NCI-H1436 (cell line): ENCODE measurements around the gene TEFM.
A peak's percentile ranks its signal among the peaks of the same experiment; 100 is the strongest.
"Not testable (repeated sequence)": the region's sequence is repeated elsewhere in the genome, so short reads cannot be mapped to it uniquely, and the experiment has no call there.

Source experiments
- DNase-seq: peaks from one replicate; lab custom pipeline; 2025; lab: John Stamatoyannopoulos, UW

The TEFM gene, protein sequence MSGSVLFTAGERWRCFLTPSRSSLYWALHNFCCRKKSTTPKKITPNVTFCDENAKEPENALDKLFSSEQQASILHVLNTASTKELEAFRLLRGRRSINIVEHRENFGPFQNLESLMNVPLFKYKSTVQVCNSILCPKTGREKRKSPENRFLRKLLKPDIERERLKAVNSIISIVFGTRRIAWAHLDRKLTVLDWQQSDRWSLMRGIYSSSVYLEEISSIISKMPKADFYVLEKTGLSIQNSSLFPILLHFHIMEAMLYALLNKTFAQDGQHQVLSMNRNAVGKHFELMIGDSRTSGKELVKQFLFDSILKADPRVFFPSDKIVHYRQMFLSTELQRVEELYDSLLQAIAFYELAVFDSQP

DNA sequence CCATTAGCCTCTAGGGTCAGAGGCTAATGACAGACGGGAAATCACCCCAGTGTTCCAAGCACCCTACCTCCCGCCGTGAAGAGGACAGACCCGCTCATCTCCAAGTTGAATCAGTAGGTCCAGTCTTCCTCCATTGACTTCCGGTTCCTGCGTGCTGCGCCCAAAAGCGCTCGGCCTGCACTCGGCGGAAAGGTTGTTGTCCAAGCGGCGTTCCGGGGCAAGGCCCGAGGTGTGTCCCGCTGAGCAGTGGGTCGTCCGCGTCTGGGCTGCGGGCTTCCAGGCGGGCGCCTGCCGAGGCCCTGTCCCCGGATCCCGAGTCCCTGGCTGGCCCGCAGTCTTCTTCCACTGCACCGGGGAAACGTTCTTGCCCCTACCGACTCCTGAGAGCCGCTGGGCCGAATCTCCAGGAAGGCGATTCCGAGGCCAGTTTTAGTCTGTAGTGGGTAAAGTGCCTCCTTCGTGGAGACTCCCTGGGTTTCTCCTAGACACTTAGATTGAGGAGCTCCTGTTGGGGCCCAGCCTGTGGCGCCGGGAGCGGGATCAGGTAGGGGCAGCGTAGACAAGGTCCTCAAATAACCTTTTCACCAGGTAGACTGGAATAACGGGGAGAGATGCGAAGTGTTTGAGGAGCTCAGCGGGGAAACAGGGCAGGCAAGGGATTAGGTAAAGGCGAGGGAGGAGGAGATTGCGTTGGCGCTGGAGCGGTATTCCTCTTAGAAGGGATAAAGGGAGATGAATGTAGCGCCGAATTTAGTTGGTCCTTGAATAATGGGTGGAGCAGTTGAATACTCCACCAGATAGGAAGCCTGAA lies at the start of gene TEFM:
Gene TEFM, minus strand, starts transcription at position 138 of the 811 bp plus-strand sequence. Its CDS starts 40 bp downstream, at position 98.
- DNase-seq = peak; percentile 87

DNA sequence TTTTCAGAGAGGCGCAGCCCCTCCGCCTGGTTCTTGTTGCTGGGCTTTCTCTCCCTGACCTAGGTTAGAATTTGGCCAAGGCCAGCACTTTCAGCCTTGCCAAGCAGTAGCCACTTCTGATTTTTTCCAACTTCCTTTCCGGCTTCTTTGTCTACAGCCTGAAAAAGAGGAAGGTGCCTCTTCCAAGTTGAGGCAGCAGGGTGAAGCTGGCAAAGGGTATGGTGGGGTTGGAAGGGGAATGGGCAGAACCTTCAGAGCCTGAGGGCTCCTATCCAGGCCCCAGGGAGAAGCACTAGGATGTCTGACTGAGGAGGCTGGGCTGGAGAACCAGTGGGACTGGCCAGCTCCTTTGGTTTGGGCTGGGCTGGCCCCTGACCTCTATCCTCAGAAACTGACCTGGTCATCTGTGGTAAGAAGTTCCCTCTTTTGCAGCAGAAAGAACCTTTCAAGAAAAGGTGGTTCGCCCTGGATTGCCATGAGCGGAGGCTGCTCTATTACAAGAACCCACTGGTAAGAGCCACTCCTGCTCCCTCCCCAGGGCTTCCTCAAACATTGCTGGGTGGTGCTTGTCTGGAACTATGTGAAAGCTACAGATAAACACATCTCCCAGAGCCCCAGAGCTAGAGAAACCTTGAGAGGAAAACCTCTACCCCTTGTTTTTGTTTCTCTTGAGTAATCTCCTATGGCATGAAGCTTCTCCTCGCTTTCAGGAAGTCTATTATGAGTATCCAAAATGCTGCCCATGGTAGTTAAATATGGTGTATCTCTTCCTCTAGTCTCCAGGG lies 48.2 kb upstream of the TEFM start:
- DNase-seq = no peak

DNA sequence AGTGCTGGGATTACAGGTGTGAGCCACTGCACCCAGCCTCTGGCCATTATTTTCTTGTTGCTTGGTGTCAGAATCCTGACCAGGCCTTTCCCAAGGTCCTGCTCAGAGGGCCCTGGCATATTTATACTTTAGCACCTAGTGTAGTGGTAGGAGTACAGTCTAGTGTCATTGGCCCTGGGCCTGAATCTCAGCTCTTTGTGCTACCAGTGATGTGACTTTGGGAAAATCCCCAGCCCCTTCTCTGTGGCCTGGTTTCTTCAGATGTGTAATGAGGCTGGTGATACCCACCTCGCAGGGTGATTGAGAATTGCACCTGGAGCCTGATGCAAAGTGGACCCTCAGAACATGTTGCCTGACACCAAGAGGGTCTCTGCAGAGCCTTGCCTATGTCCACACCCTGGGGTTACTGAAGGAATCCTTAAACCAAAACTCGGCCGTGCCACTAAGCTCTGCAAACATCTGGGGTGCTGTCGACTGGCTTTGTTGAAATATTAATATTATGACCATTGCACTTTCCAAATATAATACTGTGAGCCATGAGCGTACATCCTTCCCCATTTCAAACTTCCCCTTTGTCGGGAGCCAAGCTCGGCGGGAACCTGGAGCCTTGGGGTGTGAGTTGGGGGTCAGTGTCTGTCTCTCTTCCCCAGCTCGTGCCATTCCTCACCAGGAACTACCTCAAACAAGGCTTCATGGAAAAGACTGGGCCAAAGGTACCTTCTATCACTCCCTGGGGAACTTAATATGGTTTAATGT lies 46.8 kb upstream of the TEFM start:
- DNase-seq = no peak

DNA sequence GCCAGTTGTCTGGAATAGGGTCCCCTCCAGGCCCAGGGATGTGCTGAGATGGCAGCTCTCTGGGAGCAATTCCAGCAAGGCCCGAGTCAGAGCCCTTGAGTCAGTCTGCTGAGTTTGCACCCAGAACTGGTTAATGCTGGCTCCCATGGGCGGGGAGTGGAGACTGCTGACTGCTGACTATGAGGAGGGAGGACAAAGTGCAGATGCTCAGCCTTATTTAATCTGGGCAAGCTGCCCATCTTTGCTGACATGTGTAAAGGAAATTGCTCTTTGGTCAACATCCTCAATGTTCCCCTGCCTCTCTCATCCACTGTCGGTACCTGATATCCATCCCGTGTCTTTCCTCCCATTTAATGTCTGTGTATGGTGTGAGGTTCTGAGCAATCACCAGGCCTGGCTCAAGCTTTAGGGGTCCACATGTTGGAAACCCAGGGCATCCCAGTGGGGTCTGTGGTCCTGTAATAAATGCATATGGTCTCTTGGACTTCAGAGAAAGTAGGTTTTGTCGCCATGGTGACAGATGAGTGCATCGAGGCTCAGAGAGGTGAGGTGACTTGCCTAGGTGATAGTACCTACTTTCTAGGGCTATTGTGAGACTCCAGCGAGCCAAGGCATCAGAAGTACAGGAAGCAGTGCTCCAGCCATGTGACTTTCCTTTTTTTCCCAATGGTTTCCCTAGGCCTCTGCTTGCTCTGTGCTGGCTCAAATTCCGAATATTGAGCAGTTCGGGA lies 44.8 kb upstream of the TEFM start:
- peak; percentile 66 for DNase-seq

DNA sequence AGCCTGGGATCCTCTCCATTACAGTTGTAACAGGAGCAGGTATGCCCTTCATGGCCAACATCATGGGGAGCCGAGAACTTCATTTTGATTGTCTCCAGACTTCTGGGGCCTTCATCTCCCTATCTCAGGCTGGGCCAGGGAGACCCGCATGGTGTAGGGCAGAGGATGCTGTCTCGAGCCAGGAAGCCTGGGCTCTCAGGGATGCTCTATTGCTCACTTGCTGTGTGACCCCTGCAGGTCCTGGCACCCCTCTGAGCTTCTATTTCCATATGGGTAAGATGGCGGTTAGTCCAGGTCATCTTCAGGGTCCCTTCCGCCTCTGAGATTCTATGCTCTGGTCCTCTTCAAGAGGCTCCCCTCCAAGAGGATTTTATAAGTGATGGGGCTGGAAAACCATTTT lies 44.2 kb upstream of the TEFM start:
- no peak for DNase-seq

DNA sequence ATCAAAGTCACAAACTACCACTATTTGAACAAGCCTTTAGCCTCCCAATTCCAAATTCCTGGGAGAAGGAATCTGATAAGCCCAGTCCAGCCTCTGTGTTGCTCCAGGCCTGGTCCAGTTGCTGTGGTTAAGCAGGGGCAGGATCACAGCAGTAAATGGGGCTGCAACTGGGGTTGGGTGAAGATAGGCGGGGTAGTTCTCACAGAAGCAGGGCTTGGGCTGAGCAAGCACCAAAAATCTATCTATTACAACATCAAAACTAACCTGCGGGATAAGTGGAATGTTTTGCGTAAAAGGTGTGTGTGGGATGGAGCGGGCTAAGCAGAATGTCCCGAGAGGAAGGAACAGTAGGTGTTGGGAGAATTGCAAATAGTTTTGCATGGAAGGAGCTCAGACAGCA lies 41.8 kb upstream of the TEFM start:
- no peak for DNase-seq

DNA sequence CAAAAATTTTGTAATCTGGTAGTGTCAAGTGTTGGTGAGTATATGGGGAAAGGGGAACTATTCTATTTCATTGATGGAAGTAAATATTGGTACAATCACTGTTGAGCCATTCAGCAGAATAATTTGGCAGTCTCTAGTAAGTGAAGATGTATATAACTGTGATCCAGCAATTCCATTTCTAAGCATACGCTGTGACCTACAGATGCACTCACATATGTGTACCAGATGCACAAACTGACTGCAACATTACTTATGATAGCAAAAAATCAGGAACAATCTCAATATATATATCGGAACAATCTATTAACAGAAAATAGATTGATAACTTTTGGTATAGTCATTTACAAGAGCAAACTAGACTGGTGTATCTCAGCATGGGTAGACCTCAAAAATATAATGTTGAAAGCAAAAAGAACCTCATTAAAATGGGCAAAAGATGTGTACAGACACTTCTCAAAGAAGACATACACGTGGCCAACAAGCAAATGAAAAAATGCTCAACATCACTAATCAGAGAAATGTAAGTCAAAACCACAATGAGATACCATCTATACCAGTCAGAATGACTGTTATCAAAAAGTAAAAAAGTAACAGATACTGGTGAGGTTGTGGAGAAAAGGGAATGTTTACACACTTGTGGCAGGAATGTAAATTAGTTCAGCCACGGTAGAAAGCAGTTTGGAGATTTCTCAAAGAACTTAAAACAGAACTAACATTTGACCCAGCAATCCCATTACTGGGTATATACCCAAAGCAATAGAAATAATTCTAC lies 36.5 kb upstream of the TEFM start:
- DNase-seq = no peak

DNA sequence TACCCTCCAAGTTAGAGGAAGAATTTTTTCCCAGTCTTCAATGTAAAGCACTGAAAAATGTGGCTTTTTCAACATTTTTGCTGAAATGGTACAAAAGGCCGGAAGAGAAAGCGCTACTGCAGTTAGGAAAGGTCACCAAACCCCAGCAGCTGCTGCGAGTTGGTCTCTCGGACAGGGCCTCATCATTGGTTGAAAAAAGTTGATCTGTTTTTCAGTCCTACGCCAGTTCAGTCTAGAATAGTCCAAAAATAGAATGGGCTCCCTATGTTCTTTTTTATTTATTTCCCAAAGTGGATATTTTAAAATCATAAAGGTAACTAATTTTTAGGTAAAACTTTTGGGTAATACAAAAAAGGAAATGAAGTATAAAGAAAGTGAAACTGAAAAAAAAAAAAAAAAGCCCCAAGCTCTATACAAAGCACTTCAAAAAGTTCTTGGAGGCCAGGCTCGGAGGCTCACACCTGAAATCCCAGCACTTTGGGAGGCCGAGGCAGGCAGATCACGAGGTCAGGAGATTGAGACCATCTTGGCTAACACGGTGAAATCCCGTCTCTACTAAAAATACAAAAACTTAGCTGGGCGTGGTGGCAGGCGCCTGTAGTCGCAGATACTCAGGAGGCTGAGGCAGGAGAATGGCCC lies 33.1 kb upstream of the TEFM start:
- no peak for DNase-seq

DNA sequence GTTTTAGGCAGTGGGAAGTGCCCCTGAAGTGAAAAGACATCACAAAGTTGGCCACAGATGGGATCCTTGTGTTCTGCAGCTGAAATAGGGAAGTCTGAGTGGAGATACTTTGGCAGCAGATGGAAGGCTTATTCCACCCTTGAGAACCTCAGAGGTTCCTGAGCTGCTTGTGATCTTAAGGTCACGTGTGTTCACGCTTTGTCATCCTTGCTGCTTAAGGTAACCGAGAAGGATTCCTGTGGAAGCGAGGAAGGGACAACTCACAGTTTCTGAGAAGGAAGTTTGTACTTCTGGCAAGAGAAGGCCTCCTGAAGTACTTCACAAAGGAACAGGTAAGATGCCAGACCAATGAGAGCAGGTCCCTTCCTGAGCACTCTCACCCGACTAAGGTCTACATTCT lies 27.9 kb upstream of the TEFM start:
- no peak for DNase-seq

DNA sequence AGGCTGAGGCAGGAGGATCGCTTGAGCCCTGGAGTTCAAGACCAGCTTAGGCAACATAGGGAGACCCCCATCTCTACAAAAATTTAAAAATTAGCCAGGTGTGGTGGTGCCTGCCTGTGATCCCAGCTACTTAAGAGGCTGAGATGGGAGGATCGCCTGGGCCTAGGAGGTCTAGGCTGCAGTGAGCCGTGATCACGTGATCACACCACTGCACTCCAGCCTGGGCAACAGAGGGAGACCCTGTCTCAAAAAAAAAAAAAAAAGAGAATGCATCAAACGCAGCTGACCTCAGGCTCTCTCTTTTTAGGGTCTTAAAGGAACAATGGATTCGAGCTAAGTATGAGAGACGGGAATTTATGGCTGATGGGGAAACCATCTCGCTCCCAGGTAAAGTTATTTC lies 25.5 kb upstream of the TEFM start:
- DNase-seq = not testable (repeated sequence)

DNA sequence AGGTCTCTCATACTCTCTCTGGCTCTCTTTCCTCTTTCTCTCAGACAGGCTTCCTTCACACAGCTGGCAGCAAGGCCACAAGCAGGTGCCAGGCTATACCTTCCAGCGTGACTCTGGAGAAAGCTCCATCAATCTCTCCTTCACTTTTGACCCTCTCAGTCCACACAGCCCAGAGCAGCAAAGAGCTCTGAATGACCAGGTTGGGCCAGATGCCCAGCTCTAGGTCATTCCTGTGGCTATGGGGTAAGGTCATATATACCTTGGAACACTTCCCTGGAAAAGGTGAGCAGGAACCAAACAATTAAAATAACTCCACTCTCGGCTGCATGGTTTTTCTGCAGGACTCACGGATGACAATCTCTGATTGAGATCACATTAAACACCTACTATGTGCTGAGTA lies 24.5 kb upstream of the TEFM start:
- DNase-seq = no peak

DNA sequence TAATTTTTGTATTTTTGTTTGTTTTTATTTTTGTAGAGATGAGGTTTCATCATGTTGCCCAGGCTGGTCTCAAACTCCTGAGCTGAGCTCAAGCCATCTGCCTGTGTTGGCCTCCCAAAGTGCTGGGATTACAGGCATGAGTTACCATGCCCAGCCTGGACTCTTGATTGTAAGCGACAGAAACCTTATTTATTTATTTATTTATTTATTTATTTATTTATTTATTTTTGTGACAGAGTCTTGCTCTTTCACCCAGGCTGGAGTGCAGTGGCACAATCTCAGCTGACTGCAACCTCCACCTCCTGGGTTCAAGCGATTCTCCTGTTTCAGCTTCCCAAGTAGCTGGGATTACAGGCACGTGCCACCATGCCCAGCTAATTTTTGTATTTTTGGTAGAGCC lies 23.8 kb upstream of the TEFM start:
- not testable (repeated sequence) for DNase-seq

DNA sequence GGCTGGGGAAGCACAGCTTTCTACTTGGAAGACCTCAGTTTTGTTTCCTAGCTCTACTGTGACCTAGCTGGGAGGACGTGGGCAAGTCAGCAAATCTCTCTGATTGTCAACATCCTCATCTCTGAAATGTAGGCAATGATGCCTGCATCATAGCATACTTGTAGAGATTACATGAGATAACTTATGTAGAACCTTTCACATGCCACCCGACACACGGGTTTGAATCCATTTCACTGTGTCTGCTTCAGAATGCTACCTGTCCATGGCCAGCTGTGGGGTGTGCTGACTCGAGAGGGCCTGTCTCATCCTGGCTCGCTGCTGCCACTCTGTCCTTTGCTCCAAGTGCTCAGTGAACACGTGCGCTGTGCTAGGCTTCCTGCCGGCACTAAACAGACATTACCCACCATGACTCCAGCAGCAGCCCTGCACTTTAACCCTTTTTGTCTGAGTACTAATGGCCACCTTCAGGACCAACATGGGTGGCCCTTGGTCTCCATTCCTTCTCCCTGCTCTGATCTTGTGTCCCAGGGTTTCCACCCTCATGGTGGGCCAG lies 23.1 kb upstream of the TEFM start:
- no peak for DNase-seq

DNA sequence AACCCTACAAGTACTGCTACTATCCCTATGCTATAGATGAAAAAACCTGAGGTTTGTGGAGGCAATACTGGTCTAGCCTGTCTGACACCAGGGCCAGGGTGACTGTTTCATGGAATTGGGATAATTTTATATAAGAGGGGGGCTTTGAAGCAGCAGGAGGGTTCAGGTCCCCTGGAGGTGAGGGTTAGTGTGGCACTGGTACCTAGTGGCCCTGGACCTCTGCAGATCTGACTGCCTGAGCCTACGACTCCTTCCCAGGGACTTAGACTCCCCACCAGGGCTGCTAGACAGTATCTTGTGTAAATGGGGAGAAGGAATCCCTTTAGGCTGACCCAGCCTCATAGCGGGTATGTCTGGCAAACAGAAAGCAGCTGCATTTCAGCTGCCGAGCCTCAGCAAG lies 22.5 kb upstream of the TEFM start:
- no peak for DNase-seq

DNA sequence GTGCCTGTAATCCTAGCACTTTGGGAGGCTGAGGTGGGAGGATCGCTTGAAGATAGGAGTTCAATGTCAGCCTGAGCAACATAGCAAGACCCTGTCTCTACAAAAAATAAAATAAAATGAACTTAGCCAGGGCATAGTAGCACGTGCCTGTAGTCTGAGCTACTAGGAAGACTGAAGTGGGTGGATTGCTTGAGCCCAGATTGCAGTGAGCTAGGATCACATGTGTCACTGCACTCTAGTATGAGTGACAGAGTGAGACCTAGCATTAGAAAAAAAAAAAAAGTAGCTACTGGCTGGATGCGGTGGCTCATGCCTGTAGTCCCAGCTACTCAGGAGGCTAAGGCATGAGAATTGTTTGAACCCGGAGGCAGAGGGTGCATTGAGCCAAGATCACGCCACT lies 21.7 kb upstream of the TEFM start:
- no peak for DNase-seq

DNA sequence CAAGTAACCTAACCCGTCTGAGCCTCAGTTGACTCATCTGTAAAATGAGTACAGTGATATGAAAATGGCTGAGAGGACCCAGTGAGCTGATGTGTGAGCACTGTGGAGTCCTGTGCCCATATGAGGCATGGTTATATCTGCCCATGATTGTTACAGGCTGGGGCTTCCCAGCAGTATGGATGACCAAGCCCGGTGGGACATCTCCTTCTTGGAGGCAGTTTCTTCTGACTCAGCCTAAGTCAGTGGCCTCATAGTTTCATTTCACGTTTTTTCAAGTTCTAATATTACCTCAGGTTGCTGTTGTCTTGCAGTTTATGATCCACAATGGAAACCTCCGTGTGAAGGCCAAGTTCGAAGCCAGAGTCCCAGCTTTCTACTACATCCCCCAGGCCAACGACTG lies 20.5 kb upstream of the TEFM start:
- no peak for DNase-seq

DNA sequence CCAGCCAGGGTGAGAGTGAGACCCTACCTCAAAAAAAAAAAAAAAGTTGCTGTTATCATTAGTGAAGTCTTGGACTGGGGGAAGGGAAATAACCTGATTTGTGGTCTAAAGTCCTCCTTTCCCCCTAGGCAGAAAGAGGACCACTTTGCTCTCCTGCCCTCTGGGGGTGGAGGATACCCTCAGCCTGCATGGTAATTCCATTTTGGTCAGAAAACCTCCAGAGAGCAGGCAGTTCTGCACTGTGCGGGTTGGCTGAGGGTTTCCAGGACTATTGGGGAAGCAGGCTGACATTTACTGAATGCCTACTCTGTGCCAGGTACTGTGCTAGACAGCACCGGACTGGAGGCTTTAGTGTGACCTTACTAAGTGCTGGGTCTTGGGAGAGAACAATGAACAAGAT lies 18.3 kb upstream of the TEFM start:
- no peak for DNase-seq

DNA sequence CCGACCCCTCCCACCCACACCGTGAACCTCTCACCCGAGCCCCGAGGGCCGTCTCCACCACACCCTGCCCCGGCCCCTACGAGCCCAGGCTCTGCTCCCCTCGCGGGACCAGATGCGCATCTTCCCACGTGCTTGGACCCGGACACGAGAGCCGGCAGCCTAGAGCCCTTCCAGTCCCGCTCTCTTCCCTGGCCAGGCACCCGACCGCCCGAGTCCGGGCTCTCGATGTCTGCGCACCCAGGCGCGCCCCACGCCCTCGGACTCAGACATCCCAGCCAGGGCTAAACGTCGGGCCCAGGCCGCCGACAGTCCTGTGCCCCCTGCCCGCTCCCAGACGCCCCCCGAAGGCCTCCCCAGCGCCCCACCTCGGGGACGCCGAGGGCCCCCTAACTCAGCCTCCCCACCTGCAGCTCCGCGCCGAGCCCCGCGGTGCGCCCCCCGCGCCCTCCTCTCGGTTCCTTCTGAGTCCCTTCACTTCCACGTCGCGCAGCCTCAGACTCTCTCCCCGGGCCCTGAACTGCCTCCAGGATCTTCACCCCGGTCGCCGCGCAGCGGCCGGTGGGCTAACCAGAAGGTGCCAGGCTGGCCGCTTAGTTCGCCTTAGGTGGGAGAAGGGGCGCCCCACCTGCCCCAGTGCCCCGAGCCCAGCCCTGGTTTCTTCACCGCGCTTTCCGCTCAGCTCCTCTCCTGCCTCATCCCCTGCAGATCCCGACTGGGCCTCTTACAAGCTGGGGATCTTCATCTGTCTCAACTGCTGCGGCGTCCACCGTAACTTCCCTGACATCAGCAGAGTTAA lies 16.4 kb upstream of the TEFM start:
- no peak for DNase-seq
